GM19351 (cell line): Measurements from ENCODE around the gene PAX5.
A peak's percentile ranks its signal among the peaks of the same experiment; 100 is the strongest.

Experiments
- ATAC-seq: cut with Tn5 transposase; IDR thresholded peaks from one replicate; pipeline ENCODE4 v1.9.1; 2021; ENCODE audit warnings: mild to moderate bottlenecking, moderate library complexity; ENCODE audit not compliant: unreplicated experiment

Gene PAX5

DNA sequence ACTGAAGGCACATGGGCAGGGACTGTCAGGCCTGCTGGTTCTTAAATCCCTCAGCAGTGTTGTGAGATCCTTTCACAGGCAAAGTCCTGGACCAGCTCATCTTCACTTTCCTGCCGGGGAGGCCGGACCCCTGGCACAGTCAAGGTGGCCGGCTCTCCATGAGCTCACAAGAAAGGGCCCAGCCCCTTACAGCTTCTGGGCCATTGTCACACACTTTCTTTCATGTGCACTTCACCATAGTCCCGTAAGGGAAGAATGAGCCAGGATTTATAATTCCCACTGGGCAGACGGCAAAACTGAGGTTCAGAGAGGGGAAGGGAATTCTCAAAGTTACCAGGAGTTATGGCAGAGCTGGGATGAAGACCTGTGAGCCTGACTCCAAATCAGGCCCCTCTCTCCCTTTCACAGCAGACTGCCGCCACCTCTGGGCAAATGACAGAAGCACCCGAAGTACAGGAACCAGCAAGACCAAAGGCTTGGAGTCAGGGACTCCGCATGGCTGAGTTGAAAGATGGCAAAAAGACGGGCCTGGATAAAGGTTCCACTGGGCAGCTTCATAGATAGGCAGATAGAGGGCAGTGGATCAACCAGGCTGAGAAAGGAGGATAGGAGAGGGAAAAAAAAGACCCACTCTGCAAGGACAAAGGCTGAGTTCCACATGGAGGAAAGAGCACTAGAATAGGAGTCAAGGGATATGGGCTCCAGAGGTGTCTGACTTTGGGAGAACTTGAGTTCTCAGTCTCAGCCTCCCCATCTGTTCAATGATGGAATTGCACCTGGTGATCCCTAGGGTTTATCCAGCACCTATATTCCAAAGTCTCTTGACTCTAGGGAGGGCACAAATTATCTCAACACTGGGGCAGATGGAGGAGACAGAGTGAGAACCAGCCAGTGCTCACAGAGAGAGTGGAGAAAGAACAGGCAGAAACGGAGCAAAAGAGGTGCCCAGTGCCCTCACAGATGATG, 128.7 kb downstream of the PAX5 start:
- ATAC-seq = no peak

DNA sequence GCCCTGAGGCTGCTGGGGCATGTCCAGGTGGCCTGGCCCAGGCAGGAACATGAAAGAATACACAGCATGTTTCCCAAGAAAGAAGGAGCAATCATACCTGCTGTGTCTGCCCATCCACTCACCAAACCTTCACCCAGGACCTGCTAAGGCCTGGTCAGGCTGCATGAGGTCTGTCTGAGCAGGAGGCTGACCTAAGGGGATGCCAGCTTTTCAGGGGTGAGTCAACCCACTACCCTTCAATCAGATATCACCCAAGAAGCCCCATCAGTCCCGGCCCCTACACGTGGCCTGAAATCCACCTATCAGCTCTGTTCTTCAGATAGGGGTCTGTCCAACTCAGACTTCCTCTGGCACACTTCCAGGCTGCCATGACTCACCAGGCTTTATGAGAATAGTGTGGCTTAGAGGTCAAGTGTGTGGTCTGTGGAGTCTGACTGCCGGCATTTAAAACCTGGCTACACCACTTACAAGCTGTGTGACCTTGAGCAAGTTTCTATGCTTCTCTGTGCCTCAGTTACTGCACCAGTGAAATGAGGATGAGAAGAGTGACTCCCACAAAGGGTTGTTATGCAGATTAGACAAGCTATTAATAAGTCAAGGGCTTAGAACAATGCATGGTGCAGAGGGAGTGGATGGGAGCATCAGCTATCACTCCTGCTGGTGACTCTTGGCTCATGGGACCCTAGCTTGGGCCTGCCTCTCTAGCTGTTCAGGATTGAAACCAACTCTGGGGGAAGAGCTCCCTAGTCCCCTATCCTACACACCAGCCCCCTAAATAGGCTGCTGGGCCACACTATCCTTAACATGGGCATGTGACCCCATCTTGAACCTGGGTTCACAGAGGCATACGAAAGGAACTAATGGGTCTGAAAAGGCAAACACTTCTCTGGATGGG, 130.3 kb downstream of the PAX5 start:
- peak; percentile 60 for ATAC-seq

DNA sequence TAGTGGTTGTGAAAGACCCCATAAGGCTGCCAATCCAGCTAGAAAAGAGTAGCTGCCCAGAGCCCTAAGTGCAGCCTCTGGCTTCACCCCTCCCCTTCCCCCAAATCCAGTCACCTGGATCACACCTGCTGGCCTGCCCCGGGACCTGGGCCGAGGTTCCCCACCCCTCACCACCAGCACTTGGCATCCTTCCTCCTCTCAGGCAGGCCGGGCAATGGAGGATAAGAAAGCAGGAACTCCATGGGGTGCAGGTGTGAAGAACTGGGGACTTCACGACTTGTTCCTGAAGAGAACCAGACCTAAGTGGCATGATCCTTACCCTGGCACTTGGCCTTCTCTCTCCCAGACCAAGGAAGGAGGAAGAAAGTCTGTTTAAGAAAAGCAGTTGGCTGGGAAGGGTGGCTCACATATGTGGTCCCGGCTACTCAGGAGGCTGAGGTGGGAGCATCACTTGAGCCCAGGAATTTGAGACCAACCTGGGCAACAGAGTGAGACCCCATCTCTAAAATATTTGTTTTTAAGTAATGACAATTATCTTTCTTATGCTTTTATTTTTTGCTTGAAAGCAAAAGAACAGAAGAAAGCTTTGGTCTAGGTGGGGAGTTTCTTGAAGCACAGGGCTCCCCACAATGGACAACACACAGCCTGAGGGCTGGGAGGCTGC, 131.1 kb downstream of the PAX5 start:
- no peak for ATAC-seq

DNA sequence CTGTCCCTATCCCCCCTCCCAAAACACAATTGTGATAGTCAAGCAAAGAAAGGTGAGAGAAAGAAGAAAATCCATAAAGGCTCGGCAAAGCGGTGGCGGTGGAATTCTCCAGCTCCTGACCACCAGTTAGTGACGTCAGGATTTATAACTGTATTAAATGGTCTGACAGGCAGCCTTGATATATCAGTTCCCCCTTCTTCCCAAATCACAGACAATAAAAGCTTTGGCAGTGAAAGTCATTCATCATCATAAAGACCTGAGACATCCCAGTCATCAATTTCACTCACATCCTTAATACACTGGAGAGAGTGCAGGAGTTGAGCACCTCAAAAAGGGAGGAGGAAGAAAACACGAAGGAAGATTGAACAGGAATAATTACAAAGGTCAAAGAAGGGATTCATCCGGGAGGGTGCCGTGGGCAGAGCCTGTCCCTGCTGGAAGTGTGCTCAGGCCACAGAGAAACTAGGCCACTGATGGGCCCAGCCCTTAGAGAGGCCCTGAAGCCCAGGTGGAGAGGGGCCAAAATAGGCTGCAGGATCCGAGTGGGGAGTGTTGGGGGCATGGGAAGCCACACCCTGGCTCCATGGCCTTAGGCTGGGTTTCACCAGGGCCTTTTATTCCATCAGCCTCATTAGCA, 131.9 kb downstream of the PAX5 start:
- ATAC-seq = no peak

DNA sequence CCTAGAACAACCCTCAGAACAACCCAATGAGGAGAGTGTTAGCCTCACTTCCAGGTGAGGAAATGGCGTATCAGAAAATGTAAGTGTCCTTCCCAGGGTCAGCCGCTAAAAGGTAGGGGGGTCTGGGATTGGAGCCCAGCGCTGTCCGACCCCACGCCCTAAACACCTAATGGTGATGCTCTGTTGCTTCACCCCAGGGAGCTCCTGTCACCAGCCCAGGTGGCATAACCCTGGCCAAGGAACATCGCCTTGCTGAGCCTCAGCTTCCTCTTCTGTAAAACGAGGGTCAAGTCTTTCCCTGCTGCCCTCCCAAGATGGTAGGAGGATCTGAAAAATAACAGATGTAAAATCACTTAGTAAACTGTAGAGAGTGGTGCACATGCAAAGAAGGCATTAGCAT, 132.5 kb downstream of the PAX5 start:
- ATAC-seq = no peak

DNA sequence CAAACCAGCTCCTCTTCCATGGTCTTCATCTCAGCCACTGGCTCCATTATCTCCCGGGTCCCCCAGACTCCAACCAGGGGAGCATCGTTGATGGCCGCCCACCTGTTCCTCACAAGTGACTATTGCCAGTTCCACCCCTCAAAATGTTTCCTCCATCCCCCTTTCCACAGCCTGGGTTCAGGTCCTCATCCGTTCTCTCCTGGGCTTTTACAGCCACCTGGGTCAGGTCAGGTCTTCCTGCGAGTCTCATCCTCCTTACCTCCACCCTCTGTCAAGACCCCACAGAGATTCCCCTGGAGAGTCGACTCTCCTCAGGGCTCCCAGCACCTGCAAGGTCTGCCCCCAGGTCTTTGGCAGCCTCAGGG, 133.2 kb downstream of the PAX5 start:
- no peak for ATAC-seq

DNA sequence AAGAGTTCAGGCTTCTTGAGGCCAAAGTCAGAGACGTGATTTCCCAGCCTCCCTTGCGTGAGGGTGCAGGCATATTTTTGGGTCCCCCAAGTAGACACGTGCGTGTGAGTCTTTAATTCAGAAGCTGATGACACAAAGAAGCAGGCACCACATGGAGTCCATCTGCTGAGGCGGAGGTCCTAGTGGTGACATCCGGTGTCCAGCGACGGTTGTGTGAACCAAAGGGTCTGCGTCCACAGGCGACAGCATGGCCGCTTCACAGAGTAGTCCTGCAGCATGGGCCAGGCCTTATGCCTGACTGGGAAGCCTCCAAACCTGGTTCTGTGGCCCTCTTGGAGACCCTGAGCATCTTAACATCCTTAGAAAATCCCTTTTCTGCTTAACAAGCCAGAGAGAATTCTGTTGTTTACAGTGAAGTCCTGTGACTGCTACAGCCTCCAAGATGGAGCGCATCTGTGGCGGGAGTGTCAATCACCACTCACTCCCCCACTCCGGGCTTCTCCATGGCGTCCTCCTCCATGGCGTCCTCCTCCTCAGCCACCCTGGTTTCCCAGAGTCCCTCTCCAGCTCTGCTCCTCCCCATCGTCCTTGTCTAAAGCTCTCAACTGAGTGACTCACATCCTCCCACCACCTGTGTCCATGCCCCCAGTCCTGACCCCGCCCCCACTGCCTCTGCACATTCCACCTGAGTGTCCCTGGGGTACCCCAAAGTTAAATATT, 133.8 kb downstream of the PAX5 start:
- ATAC-seq = no peak

DNA sequence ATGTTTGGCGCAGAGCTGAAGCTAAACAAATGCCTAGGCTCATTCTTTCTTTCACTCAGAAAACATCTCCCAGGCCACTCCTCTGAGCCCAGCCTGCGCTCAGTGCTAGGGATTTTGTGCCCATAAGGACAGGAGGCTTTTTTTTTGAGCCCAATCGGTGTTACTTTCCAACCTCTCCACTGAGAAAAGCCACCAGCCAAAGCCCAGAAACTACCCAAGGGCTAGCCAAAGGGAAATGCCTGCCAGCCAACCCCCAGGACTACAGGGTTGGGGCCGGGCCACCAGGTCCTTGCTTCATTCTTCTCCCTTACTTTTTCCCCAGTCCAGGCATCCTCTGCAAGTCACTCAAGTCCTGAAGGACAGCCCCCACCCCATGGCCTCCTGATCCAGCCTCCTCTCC, 134.7 kb downstream of the PAX5 start:
- ATAC-seq = no peak

DNA sequence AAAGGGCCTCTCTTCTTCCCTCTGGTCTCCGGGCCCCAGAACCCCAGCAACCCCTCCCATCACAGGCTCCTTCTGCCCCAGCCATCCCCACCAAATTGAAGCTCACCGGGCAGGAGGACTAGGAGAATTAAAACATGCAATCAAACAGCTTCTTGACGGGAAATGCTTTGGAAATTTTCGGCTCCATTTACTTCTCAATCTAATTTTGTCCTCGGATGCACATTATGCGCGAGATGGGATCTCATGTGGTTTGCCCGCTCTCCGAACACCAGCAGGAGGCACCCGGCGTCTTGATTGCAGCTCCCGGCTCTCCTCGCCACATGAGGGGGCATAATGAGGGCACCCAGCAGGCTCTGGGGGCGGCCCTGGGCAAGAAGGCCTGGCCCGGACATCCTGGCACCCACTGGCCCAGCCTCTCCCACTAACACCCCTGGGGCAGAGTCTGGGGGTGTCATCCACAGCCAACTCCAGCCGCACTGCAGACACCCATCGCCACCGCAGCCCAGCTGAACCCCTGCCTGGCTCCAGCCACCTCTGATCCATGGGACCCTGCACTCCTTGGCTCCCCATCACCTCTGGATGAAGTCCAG, 135.5 kb downstream of the PAX5 start:
- ATAC-seq = no peak

DNA sequence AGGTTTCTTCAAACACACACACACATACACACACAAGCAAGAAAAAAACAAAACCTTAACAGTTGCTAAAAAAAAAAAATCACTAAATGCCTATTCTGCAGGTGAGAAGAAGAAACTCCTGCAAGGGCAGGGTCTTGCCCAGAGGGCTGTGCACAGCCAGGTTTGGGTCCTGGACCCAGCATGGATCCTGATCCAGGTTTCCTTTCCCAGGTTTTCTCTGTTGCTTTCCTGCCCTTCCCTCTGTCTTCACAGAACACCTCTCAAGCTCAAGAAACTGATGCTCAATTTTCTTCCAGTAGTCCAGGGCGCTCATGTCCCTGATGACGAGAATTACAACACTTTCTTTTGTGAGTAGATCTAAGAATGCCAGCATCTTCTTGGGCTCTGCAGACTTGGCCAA, 136.6 kb downstream of the PAX5 start:
- ATAC-seq = no peak

DNA sequence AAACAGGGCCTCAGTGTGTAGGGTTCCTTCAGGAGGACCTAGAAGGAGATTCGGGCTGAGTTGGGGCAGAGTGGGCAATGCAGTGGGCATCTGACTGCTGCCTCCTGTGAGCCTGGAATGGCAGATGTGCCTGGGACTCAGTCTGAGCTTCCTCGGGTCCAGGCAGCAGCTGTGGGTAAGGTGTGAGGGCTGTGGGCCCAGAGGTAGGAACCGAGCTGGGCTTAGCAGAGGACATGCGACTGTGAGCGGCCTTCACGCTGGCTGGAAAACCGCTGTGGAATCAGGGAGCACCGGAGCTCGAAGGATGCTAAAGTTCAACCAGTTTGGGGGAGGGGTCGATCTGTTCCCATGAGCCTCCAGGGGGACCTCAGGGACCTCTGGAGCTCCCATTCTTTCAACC, 137.0 kb downstream of the PAX5 start:
- no peak for ATAC-seq

DNA sequence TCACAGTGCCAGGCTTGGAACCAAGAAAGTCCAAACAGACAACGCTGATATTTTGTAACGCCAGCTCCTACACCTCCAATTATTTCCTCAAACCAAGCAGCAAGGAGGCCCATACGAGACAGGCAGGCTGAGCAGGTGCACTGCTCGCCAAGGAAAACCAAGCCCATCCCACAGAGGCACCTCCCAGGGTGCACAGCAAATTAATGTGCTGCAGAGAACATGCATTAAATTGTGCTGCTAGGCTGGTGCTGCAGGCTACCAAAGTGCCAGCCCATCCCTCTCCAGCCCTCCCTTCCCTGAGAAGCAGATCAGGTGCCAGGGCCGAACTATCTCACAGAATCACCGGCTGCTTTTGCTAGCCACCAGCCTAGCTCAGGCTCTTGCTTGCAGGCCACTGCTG, 137.8 kb downstream of the PAX5 start:
- no peak for ATAC-seq

DNA sequence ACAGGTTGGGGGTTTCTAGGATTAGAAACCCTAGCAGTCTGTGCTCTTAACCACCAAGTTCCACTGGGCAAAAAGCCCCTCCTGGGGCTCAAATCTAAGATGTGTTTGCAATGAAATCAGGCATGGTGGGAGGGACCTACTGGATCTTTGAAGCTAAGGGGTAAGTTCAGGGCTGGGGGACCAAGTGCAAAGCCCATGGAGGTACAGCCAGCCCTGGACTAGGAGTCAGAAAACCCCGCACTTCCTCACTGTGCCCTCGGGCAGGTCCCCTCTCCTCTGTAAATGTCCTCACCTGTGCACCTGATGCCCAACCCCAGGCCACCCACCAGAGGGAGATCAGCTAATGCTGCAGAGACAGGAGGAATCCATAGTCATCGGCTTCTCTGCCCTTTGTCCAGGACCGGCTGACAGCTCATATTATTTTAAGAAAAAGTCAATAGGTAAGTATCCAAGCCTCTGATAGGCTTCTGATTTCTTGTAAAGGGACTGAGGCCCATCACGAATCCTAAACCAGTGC, 138.3 kb downstream of the PAX5 start:
- no peak for ATAC-seq

DNA sequence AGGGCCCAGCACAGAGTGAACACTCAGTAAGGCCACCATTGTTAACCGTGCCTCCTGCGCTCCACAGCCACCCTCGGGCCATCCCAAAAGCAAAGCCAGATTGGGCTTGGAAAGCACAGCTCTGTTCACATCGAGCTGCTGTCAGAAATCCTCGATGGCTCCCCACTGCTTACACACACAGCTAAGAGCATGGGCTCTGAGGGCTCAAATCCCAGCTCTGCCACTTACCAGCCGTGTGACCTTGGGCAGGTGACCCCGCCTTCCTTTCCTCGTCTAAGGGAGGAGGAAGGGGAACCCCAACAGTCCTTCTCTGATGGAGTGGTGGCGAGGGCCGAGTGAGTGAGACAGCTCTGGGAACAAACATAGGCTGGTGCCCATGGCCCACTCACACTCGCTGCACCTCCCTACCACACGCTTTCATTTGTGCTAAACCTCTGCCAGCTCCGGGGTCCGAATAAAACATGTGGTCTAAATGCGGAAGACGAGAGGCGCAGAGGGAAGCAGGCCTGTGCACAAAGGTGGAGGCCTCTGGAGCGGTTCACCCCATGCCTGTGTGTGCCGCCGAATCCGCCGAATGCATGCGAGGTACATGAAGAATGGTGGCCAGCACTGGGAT, 139.3 kb downstream of the PAX5 start:
- no peak for ATAC-seq

DNA sequence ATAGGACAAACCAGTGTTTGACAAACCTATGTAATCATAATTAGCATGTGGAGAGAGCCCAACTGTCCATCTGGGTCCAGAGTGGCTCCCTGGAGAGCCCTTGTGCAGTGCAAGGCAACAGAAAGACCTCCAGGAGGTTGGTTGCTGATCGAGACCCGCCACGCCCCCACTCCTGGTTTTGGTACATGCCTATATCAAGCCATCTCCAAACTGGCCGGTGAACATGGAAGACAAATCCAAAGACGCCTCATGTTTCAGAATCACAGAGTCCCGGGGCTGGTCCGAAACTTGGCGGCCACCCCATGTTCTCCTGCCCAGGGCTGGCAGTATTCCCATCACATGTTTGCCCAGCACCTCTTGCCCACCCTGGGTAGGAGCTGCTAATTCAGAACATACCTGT, 140.2 kb downstream of the PAX5 start:
- ATAC-seq = no peak

DNA sequence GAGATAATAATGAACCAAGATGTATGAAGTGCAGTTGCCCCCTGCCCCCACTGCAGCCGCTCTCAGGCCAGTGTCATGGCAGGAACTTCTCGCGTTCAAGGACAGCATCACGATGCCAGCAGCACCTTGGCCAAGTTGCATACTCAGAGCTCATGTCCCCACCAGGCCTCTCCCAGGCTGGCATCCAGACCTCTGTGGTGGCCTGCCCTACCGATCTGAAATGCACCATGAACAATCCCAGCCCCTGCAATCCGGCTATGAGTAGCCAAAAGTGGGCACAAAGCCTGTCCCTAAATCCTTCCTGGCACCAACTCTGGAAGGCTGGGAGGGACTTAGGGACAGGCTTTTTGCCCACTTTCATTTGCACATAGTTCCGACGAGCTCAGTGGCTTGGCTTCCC, 140.9 kb downstream of the PAX5 start:
- no peak for ATAC-seq

DNA sequence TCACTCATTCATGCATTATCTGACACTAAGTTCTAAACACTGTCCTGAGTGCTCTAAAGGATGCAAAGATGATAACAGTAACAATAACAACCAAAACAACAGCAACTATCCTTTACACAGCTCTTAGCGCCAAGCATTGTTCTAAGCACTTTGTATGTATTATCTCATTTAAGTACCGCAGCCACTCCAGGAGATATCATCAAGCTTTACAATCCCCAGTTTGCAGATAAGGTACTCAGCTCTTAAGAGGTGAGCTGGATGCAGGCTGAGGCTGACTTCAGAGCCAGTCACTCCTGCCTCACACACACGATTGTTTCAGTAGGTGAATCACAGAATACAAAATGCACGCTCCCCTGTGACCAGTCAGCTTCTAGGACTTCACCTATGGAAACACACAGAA, 141.8 kb downstream of the PAX5 start:
- no peak for ATAC-seq

DNA sequence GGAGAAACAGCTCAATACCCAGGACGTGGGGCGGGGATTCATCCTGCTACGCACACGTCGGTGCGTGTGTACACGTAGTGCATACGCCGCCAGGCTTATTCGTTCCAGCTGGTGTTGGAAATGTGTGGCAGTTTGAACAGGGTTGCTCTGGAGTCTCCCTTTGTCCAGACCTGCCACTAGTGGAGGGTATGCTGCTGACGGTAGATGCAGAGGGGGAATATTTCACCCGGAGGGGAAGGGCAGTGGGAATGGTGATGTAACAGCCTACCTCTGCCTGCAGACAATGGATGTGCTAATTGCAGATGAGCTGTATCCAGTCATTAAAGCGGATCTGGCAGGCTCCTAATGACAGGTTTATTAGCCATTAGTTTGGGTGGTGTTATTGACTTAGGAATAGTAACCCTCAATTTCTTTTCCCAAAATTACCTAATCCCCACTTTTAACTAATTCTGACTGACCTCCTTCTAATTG, 142.7 kb downstream of the PAX5 start:
- no peak for ATAC-seq

DNA sequence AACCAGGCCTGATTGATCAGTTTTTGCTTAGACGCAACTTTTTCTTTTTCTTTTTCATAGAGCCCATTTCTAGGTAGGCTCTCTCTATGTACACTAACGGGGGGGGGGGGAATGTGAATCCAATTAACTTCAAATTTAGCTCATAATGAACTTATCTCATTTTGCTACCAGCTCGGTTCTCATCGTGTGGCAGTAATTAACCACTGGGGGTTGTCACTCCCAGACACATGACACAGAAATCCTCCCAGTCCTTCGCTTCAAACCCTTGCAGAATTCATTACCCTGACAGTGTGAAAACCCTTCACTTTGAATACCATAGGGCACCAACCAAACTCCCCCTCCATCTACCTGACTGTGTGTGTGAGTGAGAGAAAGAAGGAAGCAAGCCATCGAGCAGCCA, 144.2 kb downstream of the PAX5 start:
- no peak for ATAC-seq
